ENCODE measurements around the gene ABI3.

The ABI3 gene

DNA sequence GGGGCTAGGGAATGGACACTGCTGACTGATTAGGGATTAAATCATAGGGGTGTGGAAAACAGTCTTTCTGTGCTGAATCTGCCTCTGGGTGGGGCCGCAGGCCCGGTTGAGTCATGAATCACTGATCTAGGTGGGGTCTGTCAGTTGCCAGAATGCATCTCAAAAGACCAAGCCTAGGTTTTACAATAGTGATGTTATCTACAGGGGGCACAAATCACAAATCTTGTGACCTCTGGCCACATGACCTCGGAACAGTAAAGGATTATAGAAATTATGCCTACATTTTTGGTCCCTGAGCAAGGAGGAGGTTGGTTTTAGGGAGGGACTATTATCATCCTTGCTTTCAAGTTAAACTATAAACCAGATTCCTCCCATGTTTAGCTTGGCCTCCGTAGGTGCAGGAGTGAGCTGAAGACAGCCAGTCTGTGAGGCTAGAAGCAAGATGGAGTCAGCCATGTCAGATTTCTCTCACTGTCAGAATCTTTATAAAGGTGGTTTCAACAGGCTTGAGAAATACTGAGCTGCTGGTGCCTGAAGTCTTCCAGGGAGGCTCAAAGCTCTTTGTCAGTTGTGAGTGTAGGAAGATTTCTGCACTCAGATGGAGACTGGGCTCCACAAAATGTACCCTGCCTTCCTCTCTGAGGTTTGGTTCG is 13.0 kb upstream of the ABI3 start:
- no peak for DNase-seq (ENCODE audit: low spot score)

DNA sequence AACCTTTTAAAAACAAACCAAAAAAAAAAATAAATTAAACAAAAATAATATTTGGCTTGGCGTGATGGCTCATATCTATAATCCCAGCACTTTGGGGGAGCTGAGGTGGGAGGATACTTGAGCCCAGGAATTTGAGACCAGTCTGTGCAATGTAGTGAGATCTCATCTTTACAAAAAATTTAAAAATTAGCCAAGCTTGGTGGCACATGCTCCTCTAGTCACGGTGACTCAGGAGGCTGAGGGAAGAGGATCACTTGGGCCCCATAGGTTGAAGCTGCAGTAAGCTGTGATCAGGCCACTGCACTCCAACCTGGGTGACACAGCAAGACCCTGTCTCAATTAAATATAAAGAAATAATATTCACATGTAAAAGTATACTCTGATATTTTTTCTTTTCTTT is 12.3 kb upstream of the ABI3 start:
- DNase-seq (ENCODE audit: low spot score), result no peak

DNA sequence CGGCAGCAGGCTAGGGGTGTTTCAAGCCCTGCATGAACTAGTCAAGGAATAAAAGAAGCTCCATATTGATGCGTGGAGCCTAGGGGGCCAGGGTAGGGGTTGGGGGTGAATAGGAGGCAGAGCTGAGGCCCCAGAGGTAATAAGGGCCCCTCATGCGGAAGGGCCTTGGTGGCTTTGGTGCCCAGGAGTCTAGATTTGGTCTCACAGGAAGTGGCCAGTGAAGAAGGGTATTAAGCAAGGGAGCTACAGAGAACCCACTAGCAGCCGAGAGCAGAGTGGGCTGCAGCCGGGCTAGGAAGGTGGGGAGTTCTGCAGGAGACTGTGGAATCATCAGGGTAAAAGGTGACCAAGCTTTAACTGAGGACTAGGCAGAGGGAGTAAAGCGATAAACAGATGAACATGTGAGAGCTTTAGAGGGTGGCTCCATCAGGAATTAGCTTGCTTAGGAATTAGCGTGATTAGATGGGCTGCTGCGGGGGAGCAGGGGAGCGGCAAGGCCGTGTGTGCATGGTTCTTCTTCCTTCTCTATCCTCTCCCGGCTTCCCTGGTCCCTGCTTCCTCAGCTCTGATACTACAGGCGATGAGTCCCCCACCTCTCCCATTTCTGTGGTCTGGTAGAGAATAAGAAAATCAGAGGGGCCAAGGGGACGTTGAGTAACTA is 10.0 kb upstream of the ABI3 start:
- no peak for DNase-seq (ENCODE audit: low spot score)

DNA sequence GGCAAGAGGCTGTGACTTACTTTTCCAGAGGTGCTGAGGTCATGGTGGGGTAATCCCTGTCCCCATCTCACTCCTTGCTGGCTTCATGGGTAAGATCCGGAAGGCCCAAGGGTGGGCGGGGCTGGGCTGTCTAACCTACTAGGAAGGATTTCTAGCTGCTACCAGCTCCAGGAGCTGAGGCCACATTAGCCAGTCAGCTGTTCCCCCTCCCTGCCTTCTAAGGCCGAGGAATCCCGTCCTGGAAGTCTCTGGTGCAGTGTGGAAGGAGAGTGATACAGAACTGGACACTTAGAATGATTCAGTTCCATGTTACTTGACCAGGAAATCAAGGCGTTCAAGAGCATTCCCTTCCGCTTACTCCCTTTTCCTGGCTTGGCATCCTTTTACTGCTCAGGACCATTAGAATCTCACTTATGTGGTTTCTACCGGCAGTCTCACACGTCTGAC is 9.0 kb upstream of the ABI3 start:
- DNase-seq (ENCODE audit: low spot score), result no peak

DNA sequence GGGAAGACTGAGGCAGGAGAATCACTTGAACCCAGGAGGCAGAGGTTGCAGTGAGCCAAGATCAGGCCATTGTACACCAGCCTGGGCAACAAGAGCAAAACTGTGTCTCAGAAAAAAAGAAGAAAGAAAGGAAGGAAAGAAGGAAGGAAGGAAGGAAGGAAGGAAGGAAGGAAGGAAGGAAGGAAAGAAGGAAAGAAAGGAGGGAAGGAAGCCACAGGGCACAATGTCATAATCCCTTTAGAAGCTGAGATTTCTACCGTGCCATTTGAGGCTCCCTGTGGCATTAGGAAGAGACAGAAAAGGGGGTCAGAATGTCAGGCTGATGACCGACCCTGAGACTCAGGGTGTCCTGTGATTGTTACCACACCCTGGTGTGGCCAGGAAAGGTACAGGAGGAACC is 6.7 kb upstream of the ABI3 start:
- no peak for DNase-seq (ENCODE audit: low spot score)

DNA sequence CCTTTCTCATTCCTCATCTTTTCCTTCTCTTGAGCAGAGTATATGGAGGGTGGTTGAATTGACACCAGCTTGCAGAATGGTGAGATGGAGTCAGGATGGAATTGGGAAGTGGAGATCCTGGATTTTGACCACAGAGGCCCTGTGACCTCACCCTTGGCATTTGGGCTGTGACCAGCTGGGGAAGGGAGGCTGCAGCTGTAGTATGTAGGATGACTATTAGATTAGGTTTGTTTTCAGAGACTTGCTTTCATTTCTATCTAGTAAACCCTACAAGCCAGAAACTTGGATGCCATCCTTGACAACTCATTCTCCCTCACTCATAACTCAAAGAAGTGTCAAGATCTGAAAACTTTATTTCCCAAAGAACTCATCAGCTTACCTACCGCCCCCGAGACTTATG is 6.0 kb upstream of the ABI3 start:
- DNase-seq (ENCODE audit: low spot score), result no peak

DNA sequence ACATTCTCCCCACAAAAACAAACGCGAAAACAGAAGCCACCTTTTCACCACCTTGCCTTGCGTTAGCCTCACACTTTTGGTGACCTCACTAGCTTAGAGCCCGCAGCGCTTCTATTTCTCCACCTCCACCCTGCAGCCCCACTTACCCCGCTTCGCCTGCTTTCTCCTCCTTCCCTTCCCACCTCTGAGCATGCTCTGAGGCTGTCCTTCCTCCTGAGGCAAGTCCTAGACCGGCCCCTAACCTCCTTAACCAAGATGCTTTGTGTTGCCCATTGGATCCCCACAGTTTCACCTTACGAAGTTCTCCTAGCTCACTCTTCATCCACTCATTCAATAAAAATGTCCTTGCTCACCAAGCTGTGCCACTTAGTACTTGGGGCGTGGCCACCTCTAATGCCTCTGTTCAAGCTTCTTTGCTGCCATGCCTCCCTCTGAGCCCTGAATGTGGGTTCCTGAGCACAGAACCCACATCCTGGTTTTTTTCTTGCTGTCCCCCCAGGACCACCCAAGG is 1.4 kb upstream of the ABI3 start:
- no peak for DNase-seq (ENCODE audit: low spot score)

DNA sequence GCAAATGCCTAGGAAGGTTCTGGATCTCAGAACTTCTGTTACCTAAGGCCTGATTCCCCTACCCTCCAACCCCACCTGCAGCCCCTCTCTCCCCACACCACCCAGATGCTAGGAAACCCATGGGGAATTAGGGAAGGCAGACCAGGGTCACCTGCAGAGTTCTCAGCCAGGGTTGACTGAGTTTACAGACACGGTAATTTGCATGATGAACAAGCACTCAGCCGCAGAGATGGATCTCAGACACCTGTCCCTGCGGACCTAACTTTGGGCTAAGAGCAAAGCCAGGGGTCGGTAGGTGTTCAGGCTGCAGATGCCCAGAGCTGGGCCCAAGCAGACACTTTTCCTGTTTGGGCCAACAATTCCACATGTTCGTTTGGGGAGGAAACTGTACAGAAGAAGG is 2.9 kb downstream of the ABI3 start:
- no peak for DNase-seq (ENCODE audit: low spot score)

DNA sequence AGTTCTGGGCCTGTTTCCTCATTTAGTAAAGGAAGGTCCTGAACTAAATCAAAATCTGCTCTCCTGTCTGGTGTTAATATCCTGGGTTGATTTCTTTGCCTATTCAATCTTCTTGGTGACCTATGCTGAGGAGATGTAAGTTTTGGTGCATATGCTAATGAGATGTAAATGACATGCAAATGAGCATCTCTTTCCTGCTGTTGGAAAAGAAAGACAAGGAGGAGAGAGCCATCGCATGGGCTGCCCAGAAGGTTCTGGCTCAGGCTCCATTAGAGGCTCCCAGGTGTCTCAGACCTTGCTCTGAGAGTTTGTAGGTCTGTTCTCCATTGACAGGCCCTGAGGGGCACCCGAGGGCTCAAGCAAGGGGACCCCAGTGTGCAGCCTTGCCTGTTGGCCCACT is 3.3 kb downstream of the ABI3 start:
- no peak for DNase-seq (ENCODE audit: low spot score)

DNA sequence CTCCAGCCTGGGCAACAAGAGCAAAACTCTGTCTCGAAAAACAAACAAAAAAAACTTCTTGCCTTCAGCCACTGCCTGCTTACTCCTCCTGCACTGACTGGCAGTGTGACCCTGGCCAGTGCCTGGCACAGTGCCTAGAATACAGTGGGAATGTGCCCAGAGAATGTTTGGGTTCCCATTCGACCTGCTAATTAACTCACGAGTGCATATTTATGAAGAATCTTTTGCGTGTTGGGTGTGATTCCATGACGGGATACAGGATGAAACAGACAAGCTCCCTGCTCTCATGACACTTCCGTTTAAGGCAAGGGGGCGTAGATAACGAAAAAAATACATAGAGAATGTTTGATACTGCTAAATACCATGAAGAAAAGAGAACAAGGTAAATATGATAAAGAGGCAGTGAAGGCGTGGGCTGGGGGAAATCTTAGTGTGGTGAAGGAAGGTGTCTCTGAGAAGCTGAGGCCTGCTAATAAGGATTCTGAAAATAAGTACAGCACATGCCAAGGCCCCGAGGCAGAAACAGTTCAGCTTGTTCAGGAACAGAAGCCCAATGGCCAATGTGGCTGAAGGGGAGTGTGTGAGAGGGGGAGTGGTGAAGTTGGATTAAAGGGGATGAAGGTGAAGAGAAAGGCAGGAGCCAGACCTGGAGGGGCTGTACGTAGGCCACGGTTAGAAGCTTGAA is 4.3 kb downstream of the ABI3 start:
- no peak for DNase-seq (ENCODE audit: low spot score)

DNA sequence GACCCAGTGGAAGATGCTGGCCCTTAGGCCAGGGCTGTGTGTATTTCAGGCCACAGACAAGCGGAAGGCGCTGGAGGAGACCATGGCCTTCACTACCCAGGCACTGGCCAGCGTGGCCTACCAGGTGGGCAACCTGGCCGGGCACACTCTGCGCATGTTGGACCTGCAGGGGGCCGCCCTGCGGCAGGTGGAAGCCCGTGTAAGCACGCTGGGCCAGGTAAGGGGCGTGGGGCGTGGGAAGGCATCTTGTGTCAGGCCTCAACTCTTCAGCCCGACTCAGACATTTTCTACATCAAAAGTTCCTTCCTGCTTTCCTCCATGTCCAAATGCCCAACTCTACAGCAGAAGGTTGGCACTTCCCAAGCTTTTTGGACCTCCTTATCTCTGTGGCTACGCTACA is 6.0 kb downstream of the ABI3 start:
- DNase-seq (ENCODE audit: low spot score), result no peak

DNA sequence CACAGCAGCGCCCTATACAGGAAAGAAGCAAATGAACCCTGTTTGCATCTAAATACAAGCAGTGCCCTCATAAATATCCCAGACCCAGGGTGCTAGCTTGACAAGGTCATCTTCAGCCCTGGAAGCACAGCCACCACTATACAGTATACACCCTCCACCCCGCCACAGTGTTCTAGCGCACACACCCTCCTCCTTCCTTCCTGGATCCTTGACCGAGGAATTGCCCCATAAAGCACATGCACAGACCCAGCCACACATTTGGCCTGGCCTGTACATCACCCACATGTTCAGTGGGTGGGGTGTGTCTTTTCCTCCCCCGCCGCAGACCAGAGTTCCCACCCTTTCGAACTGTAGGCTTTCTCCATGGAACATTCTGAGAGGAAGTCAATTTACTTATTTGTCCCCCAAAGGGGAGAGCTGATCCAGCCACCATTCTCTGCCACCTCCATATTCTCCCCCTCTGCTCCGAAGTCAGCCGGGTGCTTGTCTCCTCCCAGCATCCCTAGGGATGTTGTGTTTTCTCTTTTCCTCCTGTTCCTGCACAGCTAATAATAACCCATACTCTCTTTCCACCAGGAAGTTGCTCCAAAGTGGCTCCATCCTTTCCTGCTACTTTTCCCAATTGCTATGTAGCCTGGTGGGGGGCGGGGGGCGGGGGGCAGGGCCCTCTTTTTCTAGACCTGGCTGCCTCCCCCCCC is 6.6 kb downstream of the ABI3 start:
- no peak for DNase-seq (ENCODE audit: low spot score)

DNA sequence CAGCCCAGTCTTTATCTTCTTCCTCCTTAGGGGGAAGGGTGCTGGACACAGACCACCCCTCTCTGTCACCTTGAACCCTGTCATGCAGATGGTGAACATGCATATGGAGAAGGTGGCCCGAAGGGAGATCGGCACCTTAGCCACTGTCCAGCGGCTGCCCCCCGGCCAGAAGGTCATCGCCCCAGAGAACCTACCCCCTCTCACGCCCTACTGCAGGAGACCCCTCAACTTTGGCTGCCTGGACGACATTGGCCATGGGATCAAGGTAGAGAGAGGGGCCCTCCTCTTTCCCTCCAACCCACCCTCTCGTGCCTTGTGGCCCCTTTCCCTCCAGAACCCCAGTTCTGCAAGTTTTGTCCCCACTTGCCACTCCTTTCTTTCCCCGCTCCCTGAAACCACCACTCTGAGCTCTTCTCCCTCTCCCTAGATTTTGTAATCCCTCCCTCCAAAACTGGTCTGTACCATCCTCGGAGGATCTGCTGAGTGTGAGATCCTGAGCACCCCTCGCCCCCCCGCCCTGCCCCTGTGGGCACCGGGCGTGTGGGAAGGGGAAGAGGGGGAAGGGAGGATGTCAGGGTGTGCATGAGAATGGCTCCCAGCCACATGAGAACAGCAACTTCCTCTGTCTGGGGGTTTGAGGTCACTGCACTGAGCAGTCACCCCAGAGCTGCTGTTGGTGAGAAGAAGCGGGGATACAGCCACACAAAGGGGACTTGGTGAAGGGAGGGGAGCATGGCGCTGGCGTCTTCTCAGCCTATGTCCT is 7.3 kb downstream of the ABI3 start:
- no peak for DNase-seq (ENCODE audit: low spot score)

DNA sequence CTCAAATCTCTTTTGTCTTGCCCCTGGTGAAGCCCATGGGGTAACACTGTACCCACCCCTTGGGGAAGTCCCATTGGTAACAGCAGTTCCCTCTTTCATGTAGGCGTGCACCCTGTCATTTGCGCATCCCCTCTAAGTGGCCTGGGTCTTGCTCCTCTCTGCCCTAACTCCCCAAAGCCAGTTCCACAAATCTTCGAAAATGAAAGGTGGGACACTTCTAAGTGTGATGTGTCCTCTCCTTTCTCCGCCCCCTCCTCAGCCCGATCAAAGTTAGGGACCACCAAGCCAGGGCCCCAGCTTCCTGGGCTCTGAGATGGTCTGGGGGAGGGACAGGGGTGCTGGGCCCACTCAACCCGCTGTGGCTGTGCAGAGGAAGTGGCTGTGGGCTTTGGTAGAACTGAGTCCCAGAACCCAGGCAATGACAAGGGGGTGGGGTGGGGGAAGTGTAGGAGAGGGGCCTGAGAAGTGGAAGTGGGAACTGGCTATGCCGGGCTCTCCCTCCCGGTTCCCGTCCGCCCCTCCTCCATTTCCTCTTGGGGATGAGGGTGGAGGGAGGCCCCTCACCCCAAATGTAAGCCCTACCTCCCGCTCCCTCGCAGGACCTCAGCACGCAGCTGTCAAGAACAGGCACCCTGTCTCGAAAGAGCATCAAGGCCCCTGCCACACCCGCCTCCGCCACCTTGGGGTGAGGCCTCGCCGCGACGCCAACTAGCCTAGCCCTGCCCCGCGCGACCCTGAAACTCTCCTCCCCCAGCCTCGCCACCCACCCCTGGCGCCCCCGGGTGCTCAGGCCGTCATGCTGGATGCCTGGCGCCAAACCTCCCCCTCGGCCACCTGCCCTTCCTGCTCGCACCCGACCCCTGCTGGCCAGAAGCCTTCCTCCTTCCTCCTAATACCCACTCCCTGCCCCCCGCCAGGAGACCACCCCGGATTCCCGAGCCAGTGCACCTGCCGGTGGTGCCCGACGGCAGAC is 8.7 kb downstream of the ABI3 start:
- DNase-seq (ENCODE audit: low spot score), result no peak

DNA sequence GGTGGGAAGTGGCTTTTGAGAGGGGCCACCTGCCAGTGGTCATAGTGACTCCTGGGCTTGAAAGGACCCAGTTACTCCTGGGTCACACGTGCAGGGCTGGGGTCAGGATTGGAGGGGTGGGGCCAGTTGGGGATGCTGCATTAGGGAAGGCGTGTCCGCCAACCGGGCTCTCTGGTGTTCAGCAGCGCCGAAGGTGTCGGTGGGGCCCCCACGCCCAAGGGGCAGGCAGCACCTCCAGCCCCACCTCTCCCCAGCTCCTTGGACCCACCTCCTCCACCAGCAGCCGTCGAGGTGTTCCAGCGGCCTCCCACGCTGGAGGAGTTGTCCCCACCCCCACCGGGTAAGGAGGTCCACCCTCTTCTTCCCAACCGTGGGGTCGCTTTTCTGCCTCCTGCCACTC is 9.5 kb downstream of the ABI3 start:
- no peak for DNase-seq (ENCODE audit: low spot score)

DNA sequence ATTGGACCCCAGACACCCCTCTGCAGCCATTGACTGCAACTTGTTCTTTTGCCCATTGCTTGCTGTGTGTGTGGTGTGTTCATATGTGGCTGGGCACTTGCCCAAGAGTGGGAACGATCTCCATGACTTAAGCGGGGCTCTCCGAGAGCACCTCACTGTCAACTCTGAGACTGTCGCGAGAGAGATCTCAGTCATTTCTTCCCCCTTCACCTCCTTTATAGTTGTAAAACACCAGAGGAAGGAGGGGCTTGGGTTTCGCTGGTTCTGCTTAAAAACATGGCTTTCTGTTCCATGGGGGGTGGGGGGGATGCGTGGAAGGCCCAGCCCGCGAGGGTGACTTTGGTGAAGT is 12.6 kb downstream of the ABI3 start:
- no peak for DNase-seq (ENCODE audit: low spot score)

DNA sequence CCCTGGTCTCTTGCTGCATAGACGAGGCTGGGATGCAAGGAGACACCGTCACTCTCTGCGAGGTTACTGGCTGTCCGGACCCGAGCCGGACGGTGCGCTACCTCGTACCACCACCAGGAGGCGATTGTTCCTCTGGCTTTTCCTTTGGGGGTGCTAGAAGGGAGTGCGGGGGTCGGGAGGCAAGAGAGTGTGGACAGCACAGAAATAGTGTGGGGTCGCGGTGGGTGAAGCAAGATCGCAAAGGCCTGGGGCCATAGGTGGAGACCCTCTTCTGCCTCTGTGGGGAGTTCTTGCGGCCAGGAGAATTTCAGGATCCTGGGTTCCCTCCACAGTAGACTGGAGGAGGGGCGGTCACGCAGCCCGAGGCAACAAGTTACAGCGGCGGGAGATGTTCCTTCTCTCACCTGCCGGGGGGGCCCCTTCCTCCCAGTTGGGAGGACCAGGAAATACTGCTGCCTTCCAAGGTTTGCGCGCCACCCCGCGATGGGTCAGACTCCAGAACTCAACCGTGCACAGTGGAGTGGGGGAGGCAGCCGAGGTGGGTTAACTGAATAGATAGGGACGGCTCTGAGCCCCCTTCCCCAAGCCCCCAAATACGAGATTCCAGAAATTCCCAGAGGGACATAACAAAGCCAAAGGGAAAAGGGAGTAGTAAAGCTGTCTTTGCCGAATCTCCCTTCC is 13.2 kb downstream of the ABI3 start:
- peak; percentile 88 for DNase-seq (ENCODE audit: low spot score)

DNA sequence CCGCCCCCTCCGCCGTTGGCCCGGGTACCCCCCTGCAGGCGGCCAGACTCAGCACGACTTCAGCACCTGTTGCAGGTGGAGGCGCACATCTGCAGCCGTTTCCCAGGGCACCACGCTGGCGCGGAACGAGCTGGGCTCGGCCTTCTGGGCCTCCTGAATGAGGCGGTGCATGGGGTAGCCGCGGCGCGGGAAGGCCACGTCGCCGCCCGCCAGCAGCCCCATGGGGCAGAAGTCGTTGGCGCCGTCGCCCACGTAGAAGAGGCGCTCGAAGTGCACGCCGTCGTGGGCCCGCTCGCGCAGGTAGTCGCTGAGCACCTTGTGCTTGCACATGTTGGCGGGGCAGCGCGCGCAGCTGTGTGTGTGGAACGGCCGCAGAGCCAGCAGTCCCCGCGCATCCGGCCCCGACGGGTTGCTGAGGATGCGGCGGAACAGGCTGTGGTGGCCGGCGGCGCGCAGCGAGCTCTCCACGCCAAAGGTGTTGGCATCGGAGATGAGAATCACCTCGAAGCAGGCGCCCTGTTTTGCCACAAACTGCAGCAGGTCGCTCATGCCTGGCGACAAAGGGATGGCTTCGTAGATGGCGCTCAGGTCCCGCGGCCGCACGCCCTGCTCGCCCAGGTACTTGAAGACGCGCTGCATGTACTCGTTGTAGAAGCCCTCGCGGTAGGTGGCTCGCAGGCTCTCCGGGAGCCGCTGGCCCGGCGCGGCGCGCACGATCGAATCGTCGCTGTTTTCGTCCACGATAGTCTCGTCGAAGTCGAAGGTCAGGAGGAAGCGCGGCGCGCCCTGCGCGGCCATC is 13.9 kb downstream of the ABI3 start:
- no peak for DNase-seq (ENCODE audit: low spot score)

DNA sequence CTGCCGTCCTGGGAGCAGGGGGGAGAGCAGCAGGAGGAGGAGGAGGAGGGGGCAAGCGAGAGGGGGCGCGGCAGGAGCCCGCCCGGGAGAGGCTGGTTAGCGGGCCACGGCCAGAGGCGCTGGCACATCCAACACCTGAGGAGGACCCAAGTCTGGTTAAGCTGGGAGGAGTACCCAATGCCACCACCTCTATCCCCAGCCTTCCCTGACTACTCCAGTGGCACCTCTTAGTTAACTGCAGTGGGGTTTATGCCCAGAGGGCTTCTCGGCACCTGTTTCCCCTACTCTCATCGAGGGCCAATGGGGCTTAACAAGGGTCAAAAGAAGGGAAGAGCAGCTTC is 14.5 kb downstream of the ABI3 start:
- no peak for DNase-seq (ENCODE audit: low spot score)

All from HuH-7.5 (cell line).